ENCODE results near the gene CD177.

DNA sequence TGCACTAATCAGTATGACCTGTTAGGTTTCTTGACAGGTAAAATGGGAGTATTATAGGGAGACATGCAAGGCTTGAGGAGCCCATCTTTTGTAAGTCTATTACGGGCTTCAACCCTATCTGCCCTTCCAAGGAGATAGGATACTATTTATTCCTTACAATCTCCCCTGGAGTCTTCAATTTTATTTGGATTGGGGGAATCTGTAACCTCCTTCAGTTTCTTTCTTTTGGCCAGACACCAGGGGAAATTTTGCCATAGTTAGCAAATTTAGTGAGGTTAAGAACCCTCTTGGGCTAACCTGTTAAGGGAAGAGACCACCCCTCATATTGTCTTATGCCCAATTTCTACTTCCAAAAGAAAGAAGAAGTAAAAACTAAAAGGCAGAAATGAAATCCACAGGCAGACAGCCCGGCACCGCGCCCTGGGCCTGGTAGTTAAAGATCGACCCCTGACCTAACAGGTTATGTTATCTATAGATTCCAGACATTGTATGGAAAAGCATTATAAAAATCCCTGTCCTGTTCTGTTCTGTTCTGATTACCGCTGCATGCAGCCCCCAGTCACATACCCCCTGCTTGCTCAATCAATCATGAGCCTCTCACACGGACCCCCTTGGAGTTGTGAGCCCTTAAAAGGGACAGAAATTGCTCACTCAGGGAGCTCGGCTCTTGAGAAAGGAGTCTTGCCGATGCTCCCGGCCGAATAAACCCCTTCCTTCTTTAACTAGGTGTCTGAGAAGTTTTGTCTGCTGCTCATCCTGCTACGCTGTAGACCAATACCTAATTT is 39.6 kb upstream of the CD177 start:
- TF ChIP-seq, protein P1, sequence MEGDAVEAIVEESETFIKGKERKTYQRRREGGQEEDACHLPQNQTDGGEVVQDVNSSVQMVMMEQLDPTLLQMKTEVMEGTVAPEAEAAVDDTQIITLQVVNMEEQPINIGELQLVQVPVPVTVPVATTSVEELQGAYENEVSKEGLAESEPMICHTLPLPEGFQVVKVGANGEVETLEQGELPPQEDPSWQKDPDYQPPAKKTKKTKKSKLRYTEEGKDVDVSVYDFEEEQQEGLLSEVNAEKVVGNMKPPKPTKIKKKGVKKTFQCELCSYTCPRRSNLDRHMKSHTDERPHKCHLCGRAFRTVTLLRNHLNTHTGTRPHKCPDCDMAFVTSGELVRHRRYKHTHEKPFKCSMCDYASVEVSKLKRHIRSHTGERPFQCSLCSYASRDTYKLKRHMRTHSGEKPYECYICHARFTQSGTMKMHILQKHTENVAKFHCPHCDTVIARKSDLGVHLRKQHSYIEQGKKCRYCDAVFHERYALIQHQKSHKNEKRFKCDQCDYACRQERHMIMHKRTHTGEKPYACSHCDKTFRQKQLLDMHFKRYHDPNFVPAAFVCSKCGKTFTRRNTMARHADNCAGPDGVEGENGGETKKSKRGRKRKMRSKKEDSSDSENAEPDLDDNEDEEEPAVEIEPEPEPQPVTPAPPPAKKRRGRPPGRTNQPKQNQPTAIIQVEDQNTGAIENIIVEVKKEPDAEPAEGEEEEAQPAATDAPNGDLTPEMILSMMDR (IDR thresholded peaks at IDR 0.05; ENCODE audit: insufficient read depth, low read length, poor library complexity, severe bottlenecking) = no peak
- TF ChIP-seq EZH2phosphoT487 (conservative IDR thresholded peaks at IDR 0.05; ENCODE audit: low read length) = no peak
